Osteoblast (primary cell): ENCODE measurements around the gene ARHGAP10. TPM values are rescaled to one million over a fixed set of nuclear protein-coding genes. Genes with fewer than 3 reads are reported as not detected.

Experiments
- DNase-seq: peaks from one replicate; pipeline ENCODE4 v3.0.0; 2011; ENCODE audit warnings: low spot score, mixed read lengths; ENCODE audit not compliant: insufficient read length; ENCODE audit errors: missing footprints
- H2AFZ ChIP-seq: 2 replicates; pipeline ENCODE4 v1.6.0; 2011; ENCODE audit warnings: mild to moderate bottlenecking, low read length
- H3K27ac ChIP-seq: 2 replicates; pipeline ENCODE4 v1.5.1; 2011; ENCODE audit warnings: mild to moderate bottlenecking, low read depth, low read length, moderate library complexity
- H3K27me3 ChIP-seq: 2 replicates; pipeline ENCODE4 v1.6.0; 2012; ENCODE audit warnings: mild to moderate bottlenecking, control low read depth, inconsistent platforms, low read length, moderate library complexity; ENCODE audit not compliant: insufficient read depth
- H3K36me3 ChIP-seq: 2 replicates; pipeline ENCODE4 v1.5.1; 2011; ENCODE audit warnings: mild to moderate bottlenecking, low read length, control low read depth, moderate library complexity; ENCODE audit not compliant: insufficient read depth
- H3K4me1 ChIP-seq: 2 replicates; pipeline ENCODE4 v1.5.1; 2011; ENCODE audit warnings: mild to moderate bottlenecking, low read length, control low read depth, moderate library complexity; ENCODE audit not compliant: insufficient read depth
- H3K4me2 ChIP-seq: 2 replicates; pipeline ENCODE4 v1.6.0; 2011; ENCODE audit warnings: mild to moderate bottlenecking, low read length; ENCODE audit not compliant: insufficient read depth
- H3K4me3 ChIP-seq: fragments of 200-600 bp; sonication (generic); 3 replicates; pipeline ENCODE4 v1.5.1; 2012; ENCODE audit warnings: mild to moderate bottlenecking, low read length, inconsistent platforms; ENCODE audit not compliant: insufficient read depth
- H3K79me2 ChIP-seq: 2 replicates; pipeline ENCODE4 v1.6.0; 2012; ENCODE audit warnings: mild to moderate bottlenecking, low read length, control low read depth, inconsistent platforms; ENCODE audit not compliant: insufficient read depth
- H3K9me3 ChIP-seq: 2 replicates; pipeline ENCODE4 v1.5.1; 2011; ENCODE audit warnings: low read depth, low read length, control low read depth
- H4K20me1 ChIP-seq: 2 replicates; pipeline ENCODE4 v1.6.0; 2012; ENCODE audit warnings: mild to moderate bottlenecking, low read length, control low read depth; ENCODE audit not compliant: insufficient read depth
- total RNA-seq: library from RNA; depleted of rRNA; stranded (reverse); fragments of >200 nt; gene quantifications from 2 replicates; pipeline ENCODE4 v1.2.3, GENCODE V29; 2012
- TF ChIP-seq, protein P1 (sequence below): IDR thresholded peaks from 2 replicates; pipeline ENCODE4 v1.5.1; 2011; ENCODE audit warnings: mild to moderate bottlenecking, low read depth, low read length, moderate library complexity; ENCODE audit errors: extremely low read depth

The ARHGAP10 gene
- total RNA-seq, 1 donor: 31.5 TPM

DNA sequence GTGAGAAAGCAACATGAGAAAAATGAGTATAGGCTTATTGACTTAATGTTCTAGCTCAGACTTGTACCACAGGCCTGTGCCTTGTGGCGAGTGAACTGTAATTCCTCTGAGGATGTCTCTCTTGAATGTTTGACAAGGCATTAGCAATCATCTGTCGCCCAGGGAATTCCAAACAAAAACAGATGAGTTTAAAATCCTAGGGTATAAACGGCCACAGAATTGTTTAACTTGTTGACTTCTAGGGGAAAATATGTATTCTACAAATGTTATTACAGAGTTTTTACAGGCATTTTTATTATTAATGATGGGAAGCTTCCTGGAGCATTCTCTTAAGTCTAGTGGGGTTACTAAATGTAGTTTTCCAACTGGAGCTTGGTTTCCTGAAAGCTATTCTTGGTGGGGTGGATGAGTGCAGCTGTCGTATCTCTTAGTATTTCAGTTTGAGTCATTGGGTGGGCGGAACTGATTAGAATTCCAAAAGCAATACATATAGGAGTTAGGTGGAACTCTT lies 40.6 kb downstream of the ARHGAP10 start:
- no peaks in the 10 kb centered on the region for H3K9me3 ChIP-seq
- no peak overlapping the region for H2AFZ ChIP-seq
- DNase-seq: peak; percentile 92
- H3K4me1 ChIP-seq: peaks cover 46% of the 10 kb centered on the region
- H3K27ac ChIP-seq: peak overlapping the region; percentile 79
- peaks cover 64% of the 10 kb centered on the region for H3K79me2 ChIP-seq
- H3K4me3 ChIP-seq: peak overlapping the region; percentile 8
- H3K27me3 ChIP-seq: no peaks in the 10 kb centered on the region
- peaks cover 7% of the 10 kb centered on the region for H4K20me1 ChIP-seq
- TF ChIP-seq, protein P1, sequence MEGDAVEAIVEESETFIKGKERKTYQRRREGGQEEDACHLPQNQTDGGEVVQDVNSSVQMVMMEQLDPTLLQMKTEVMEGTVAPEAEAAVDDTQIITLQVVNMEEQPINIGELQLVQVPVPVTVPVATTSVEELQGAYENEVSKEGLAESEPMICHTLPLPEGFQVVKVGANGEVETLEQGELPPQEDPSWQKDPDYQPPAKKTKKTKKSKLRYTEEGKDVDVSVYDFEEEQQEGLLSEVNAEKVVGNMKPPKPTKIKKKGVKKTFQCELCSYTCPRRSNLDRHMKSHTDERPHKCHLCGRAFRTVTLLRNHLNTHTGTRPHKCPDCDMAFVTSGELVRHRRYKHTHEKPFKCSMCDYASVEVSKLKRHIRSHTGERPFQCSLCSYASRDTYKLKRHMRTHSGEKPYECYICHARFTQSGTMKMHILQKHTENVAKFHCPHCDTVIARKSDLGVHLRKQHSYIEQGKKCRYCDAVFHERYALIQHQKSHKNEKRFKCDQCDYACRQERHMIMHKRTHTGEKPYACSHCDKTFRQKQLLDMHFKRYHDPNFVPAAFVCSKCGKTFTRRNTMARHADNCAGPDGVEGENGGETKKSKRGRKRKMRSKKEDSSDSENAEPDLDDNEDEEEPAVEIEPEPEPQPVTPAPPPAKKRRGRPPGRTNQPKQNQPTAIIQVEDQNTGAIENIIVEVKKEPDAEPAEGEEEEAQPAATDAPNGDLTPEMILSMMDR: no peak
- no peaks in the 10 kb centered on the region for H3K36me3 ChIP-seq
- peak overlapping the region; percentile 44 for H3K4me2 ChIP-seq

DNA sequence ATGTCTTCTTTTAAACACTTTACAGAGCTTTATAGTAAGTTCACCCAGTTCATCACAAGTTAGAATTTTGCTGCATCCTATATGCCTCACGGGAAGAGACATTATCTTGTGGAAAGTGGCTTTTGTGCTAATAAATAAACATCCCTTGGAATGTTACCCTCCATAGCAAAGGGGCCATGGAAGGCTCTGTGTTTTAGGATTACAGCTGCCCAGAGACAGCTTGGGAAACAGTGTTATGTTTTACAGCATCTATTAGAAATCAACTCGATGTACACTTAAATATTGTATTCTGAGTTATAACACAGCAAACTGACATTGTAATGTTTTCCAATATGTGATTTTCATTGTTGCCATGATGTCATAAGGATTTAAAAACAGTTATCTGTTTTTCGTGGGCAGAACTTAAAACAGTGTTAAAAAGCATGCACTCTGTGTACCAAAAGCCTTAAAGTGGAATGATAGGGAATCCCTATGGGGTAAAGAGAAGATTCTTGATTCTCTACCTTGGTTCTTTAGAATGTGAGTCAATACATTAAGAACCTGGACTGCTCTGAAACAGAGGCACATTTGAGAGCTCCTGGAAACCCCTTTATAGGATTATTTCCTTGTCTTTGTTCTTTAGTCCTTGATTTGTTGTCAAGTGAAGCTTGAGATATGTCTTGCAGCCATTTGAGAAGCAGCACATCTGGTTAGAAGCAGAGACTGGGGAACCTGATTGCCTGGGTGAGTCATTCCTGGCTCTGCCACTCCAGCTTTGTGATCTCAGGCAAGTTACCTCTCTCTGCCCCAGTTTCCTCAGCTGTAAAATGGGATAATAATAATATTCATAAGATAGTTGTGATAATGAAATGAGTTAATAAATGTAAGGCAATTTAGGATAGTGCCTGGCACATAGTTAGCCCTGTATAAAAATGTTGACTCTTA lies 41.6 kb downstream of the ARHGAP10 start:
- H3K27ac ChIP-seq: peak overlapping the region; percentile 79
- peaks cover 40% of the 10 kb centered on the region for H3K4me1 ChIP-seq
- no peak overlapping the region for H3K4me3 ChIP-seq
- H4K20me1 ChIP-seq: peaks cover 7% of the 10 kb centered on the region
- no peak for DNase-seq
- H2AFZ ChIP-seq: no peak overlapping the region
- H3K9me3 ChIP-seq: no peaks in the 10 kb centered on the region
- H3K36me3 ChIP-seq: no peaks in the 10 kb centered on the region
- TF ChIP-seq, protein P1: no peak
- no peaks in the 10 kb centered on the region for H3K27me3 ChIP-seq
- H3K79me2 ChIP-seq: peaks cover 73% of the 10 kb centered on the region
- peak overlapping the region; percentile 44 for H3K4me2 ChIP-seq

DNA sequence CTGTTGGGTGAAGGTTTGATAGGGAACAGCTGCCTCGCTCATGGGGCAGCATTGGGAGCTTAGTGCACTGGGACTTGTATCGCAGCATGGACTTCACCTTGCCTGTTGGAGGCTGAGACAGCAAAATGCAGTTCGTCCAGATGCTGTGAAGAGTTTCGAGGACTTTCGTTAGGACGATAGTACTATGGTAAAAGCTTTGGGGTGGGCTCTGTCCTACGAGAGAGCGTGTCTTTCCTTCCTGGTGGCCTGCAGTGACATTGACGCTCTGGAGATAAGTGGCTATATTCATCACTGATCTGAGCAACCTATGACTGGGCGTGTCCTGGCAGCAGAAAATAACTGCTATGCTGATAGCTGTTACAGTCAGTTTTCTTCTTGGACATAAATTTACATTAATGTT lies 44.8 kb downstream of the ARHGAP10 start:
- peaks cover 75% of the 10 kb centered on the region for H3K79me2 ChIP-seq
- no peak overlapping the region for H3K4me3 ChIP-seq
- no peaks in the 10 kb centered on the region for H3K36me3 ChIP-seq
- no peaks in the 10 kb centered on the region for H3K27me3 ChIP-seq
- H3K27ac ChIP-seq: no peak overlapping the region
- peaks cover 17% of the 10 kb centered on the region for H4K20me1 ChIP-seq
- TF ChIP-seq, protein P1: no peak
- no peak overlapping the region for H3K4me2 ChIP-seq
- H3K9me3 ChIP-seq: no peaks in the 10 kb centered on the region
- no peak for DNase-seq
- H2AFZ ChIP-seq: no peak overlapping the region
- H3K4me1 ChIP-seq: peaks cover 28% of the 10 kb centered on the region

DNA sequence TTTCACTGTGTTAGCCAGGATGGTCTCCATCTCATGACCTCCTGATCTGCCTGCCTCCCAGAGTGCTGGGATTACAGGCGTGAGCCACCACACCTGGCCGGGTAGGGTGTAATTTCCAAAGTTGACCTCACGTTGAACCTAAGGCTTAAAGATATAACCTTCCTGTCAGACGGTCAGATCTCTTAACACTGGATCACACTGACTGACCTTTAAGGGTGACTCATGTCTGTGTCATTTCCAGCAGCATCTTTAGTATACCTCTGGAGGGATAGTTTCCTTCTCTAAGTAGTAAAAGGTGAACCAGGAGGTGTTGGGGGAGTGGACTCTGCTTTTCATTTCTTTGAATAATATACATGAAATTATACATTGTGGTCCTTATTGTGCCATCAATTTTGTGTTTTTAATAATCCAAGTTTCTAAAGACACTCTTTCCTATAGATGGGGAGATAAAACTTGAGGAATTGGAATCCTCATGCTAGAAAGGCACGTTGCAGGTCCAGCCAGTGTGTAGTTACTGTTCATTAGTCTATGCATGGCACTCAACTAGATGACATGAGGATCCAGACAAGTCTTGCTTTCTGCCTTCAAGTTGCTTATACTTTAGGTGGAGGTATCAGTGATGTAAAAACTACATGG lies 45.7 kb downstream of the ARHGAP10 start:
- Histone ChIP-seq H3K4me2 (no peak overlapping the region), H3K9me3 (no peaks in the 10 kb centered on the region), H3K27me3 (no peaks in the 10 kb centered on the region), H3K4me1 (peaks cover 26% of the 10 kb centered on the region), H3K79me2 (peaks cover 79% of the 10 kb centered on the region), H3K36me3 (no peaks in the 10 kb centered on the region), H2AFZ (no peak overlapping the region), H3K4me3 (no peak overlapping the region), H4K20me1 (peaks cover 23% of the 10 kb centered on the region), H3K27ac (no peak overlapping the region)
- DNase-seq: no peak
- TF ChIP-seq, protein P1: no peak
